ENCODE results near the gene KIAA2012.

- TF ChIP-seq POLR2A (IDR thresholded peaks at IDR 0.05) (no peak), CTCF (IDR thresholded peaks at IDR 0.05) (no peak), EP300 (IDR thresholded peaks at IDR 0.05) (no peak)
Observed at GRCh38 chr2:202051499-202052161, 21.4 kb upstream of the KIAA2012 start.
